Activated CD4-positive, alpha-beta memory T cell treated with anti-CD3 and anti-CD28 coated beads for 36 hours (primary cell): ENCODE measurements around the gene C6orf15. TPM values are rescaled to one million over a fixed set of nuclear protein-coding genes. Genes with fewer than 3 reads are reported as not detected.

Source experiments
- CTCF ChIA-PET: fragments of 350-600 bp; sonication (Branson Sonifier 250); formaldehyde crosslinking; loops from one replicate; lab custom pipeline; 2021; ENCODE audit warnings: antibody characterized with exemption, inconsistent platforms; lab: Charles Lee
- POLR2A ChIA-PET: fragments of 350-600 bp; sonication (Branson Sonifier 250); formaldehyde crosslinking; loops from one replicate; lab custom pipeline; 2021; ENCODE audit warnings: antibody characterized with exemption; lab: Charles Lee
- DNase-seq: peaks from one replicate; pipeline ENCODE4 v3.0.0-alpha.2; 2020
- H3K27ac Mint-ChIP-seq: one replicate; pipeline ENCODE4 v1.8.0; 2021; ENCODE audit warnings: mixed read lengths
- H3K27me3 Mint-ChIP-seq: one replicate; pipeline ENCODE4 v1.8.0; 2021; ENCODE audit warnings: mixed read lengths
- H3K36me3 Mint-ChIP-seq: one replicate; pipeline ENCODE4 v1.8.0; 2021; ENCODE audit warnings: mixed read lengths
- H3K4me1 Mint-ChIP-seq: one replicate; pipeline ENCODE4 v1.8.0; 2021; ENCODE audit warnings: low read depth, mixed read lengths
- H3K4me3 Mint-ChIP-seq: one replicate; pipeline ENCODE4 v1.8.0; 2021; ENCODE audit warnings: mild to moderate bottlenecking, mixed read lengths
- H3K9me3 Mint-ChIP-seq: one replicate; pipeline ENCODE4 v1.8.0; 2021; ENCODE audit warnings: mixed read lengths
- intact Hi-C: fragments of 100-400 bp; cut with micrococcal nuclease; formaldehyde crosslinking; loops from one replicate; pipeline ENCODE4 v1.15.1; 2023
- total RNA-seq, 2 experiments: library from RNA; stranded (reverse); gene quantifications; one replicate each; pipeline ENCODE4 v1.2.3, GENCODE V29; 2021

Gene C6orf15
- total RNA-seq, 2 experiments from 2014 or later, result not detected

DNA sequence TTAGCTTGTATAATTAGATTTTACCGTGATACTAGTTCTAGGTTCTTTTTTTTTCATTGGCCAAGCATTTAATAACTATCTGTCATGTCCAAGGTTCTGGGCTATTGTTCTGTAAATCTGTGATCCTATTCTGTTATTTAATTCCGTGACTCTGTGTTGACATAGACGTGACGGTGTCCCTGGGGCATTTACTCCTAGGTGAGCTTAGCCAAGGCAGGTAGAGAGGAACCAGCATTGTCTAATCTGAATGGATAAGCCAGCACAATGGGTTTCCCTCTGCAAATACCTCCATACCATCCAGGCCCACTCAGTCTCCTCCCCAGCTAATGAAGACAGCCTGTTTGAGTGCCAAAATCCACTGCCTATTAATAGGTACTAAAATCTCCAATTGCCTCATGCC lies 16.8 kb upstream of the C6orf15 start:
- H3K27ac Mint-ChIP-seq, result no peak overlapping the region
- peaks cover 2% of the 10 kb centered on the region for H3K4me1 Mint-ChIP-seq
- intact Hi-C loops, result no loop called here
- DNase-seq, result no peak
- CTCF ChIA-PET, result interaction anchor here (0.8 to 3.1 kb wide), 20 partner anchors 8 to 425 kb away, joined by 3 to 16 read pairs (median 5); partner anchors contain the start of genes PSORS1C2, TCF19 and VARS2
- H3K36me3 Mint-ChIP-seq, result no peaks in the 10 kb centered on the region
- H3K4me3 Mint-ChIP-seq, result no peak overlapping the region
- H3K27me3 Mint-ChIP-seq, result peaks cover 2% of the 10 kb centered on the region
- POLR2A ChIA-PET, result no interaction called here
- no peaks in the 10 kb centered on the region for H3K9me3 Mint-ChIP-seq

DNA sequence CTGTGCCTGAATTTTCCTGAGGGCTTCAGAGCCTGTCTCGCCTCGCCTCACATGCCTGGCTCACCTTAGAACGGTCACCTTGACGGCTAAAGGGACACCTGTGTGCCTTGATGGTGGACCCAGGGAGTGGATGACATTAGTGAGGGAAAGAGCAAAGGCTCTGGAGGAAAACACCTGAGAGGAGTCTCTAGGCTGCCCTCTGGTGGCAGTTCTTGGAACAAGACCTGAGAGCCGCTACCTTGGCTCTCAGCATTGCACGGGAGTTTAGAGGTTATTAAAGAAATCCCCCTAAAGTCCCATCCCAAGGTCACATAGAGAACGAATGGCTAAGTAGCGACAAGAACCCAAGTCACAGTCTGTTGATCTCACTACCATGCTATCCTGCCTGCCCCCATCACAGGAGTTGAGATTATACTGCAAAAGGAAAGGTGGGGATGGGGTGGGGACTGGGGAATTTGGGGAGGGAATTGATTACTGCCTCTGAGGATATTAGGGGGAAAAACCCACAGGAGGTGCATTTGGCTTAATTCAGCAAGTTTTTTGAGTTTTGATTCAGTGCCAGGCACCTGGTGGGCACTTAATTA lies 15.8 kb upstream of the C6orf15 start:
- ChIA-PET POLR2A (no interaction called here), CTCF (interaction anchor here (0.7 to 3.1 kb wide), 16 partner anchors 9 to 424 kb away, joined by 3 to 16 read pairs (median 5); partner anchors contain the start of genes TCF19 and VARS2)
- Mint-ChIP-seq H3K4me1 (peaks cover 2% of the 10 kb centered on the region), H3K27me3 (peaks cover 2% of the 10 kb centered on the region), H3K36me3 (no peaks in the 10 kb centered on the region), H3K9me3 (no peaks in the 10 kb centered on the region), H3K27ac (no peak overlapping the region), H3K4me3 (no peak overlapping the region)
- intact Hi-C loops, result no loop called here
- peak; percentile 81 for DNase-seq

DNA sequence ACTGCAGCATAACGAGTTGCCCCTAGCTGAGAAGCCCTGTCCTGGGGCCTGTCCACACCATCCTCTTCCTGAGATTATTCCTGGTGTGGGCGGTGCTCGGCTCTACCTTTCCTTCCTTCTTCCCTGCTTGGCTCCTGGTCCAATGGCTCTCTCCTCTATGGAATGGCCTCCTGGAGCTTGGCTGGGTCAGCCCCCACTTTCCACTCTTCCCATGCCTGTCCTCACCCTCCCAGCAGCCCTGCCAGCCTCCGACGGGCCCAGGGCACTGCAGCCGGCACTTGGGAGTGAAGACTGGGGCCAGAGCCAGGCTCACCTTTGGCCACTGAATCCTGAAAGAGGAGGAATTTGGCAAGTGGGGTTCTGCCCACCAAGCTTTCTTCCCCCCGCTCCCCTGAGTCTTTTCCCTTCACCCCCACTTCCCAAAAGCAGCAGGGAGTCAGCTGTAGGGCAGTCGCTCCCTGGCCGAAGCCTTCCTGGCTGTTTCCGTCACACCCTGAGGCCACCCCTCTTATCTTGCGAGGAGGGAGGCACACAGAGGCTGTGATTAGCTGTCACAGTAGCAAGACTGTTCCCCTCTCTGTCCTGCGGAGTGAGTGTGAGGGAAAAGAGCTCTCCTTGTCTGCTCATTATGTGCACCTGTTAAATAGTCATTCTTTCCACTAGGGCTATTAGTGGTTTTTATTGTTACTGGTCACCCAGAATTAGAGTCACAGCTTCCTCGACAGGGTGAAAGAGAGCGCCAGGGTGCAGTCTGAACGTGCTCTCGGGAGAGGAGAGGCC lies 14.2 kb upstream of the C6orf15 start:
- intact Hi-C loops, result no loop called here
- no peaks in the 10 kb centered on the region for H3K36me3 Mint-ChIP-seq
- no peak for DNase-seq
- peaks cover 2% of the 10 kb centered on the region for H3K27me3 Mint-ChIP-seq
- no peak overlapping the region for H3K4me3 Mint-ChIP-seq
- no peak overlapping the region for H3K27ac Mint-ChIP-seq
- POLR2A ChIA-PET, result no interaction called here
- CTCF ChIA-PET, result interaction anchor here (0.6 to 2.4 kb wide), 12 partner anchors 11 to 1570 kb away, joined by 3 to 12 read pairs (median 4); partner anchors contain the start of genes PSORS1C1 and TCF19
- peaks cover 2% of the 10 kb centered on the region for H3K4me1 Mint-ChIP-seq
- no peaks in the 10 kb centered on the region for H3K9me3 Mint-ChIP-seq

DNA sequence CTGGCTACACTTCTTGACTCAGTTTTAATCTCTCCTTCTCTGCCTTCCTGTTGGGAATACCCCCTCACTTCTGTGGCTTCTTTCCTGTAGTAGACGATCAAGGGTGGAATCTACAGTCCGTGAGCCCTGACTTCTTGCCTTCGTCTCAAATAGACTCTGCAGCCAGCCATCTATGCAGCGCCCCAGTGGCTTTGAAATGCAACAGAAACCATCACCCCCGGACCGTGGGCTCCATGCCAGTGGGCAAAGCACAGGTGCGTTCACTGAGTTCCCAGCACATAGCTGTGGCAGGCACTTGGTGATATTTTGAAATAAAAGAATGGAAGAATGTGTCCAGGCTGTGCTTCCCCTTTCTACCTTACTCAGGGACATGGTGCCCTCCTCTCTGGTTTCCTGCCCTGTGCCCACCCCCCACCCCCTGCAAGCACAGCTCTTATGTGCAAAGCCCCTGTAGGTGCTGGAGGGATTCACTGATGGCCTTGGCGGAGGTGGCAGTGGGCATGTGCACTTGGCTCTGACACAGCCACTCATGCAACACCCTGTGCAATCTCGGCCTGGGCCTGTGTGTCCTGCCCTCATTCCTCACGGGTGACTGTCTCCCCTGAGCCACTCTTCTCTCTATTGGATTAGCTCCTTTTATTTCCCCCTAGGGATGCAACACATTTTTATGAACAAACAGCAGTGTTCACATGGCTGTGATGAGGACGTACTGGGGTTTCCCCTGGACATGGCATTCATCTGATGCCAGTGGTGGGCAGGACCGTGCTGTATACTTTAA lies 13.4 kb upstream of the C6orf15 start:
- Mint-ChIP-seq H3K36me3 (no peaks in the 10 kb centered on the region), H3K27ac (no peak overlapping the region), H3K4me3 (no peak overlapping the region), H3K27me3 (peaks cover 2% of the 10 kb centered on the region), H3K9me3 (no peaks in the 10 kb centered on the region), H3K4me1 (peaks cover 2% of the 10 kb centered on the region)
- DNase-seq, result no peak
- CTCF ChIA-PET, result interaction anchor here (0.6 to 2.3 kb wide), 6 partner anchors 12 to 1571 kb away, joined by 3 to 10 read pairs (median 5); no protein-coding TSS in a partner anchor
- POLR2A ChIA-PET, result no interaction called here
- intact Hi-C loops, result no loop called here

DNA sequence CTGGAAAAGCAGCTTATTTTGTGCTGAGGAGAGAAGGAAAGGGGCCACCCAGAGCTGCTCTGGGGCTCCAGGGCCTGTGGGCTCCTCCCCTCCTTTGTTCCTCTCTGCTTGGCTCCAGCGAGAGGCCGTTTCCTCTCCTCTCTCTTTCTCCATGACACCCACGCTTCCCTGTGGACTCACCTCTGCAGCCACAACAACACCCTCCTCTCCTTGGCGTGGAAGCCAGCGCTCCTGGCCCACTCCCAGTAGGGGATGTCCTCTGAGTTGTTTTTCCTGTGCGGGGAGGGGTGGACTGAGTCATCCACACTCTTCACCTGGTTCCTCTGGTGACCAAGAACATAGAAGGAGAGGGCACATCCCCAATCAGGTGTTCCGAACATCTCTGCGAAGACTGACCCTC lies 12.8 kb upstream of the C6orf15 start:
- intact Hi-C loops, result no loop called here
- no peak for DNase-seq
- ChIA-PET POLR2A (no interaction called here), CTCF (interaction anchor here (0.9 to 1.0 kb wide), 2 partner anchors 31 to 209 kb away, joined by 4 read pairs; no protein-coding TSS in a partner anchor)
- Mint-ChIP-seq H3K36me3 (no peaks in the 10 kb centered on the region), H3K4me3 (no peak overlapping the region), H3K9me3 (no peaks in the 10 kb centered on the region), H3K27me3 (peaks cover 2% of the 10 kb centered on the region), H3K27ac (no peak overlapping the region), H3K4me1 (peaks cover 2% of the 10 kb centered on the region)

DNA sequence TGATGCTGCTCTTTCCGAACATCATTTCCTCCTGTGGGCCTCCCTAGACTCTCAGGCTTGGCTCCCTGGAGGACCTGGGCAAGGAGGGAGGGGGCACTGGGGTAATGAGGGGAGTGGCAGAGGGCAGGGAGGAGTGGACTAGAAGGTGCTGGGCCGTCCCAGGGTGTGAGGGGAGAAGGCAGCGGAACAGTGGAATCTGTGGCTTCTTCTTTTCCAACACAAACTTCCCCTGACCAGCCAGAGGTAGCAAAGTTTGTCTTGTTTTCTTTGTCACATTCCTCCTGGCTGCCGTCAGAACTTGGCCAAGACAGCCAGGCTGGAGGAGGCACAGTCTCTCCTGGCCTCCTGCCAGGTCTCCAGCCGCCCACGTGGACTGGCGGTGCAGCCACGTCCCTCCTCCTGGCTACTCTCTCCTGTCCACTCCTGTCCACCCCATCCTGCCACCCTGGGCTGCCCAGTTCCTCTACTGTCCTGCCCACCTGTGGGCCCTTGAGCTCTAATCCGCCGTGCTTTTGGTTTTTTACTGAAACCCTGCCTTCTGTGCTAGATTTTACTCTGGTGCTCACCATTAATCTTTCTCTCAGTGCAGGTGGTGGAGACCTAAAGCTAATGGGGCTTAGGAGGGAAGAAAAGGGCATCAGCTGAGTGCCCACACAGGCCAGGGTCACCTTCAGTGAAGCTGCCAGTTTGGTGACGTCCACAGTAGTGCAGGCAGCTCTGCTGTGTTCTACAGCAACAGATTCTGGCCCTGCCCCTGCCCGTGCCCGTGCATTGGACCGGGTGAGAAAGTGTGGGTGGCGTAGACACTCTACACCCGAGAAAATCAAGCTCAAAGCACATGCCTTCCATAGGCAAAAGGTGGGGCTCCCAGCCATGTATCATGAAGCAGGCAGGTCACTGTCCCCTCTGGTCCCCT lies 10.7 kb upstream of the C6orf15 start:
- POLR2A ChIA-PET, result no interaction called here
- Mint-ChIP-seq H3K27ac (no peak overlapping the region), H3K4me1 (peaks cover 2% of the 10 kb centered on the region), H3K9me3 (no peaks in the 10 kb centered on the region), H3K4me3 (no peak overlapping the region), H3K36me3 (no peaks in the 10 kb centered on the region), H3K27me3 (no peaks in the 10 kb centered on the region)
- intact Hi-C loops, result no loop called here
- CTCF ChIA-PET, result no interaction called here
- no peak for DNase-seq

DNA sequence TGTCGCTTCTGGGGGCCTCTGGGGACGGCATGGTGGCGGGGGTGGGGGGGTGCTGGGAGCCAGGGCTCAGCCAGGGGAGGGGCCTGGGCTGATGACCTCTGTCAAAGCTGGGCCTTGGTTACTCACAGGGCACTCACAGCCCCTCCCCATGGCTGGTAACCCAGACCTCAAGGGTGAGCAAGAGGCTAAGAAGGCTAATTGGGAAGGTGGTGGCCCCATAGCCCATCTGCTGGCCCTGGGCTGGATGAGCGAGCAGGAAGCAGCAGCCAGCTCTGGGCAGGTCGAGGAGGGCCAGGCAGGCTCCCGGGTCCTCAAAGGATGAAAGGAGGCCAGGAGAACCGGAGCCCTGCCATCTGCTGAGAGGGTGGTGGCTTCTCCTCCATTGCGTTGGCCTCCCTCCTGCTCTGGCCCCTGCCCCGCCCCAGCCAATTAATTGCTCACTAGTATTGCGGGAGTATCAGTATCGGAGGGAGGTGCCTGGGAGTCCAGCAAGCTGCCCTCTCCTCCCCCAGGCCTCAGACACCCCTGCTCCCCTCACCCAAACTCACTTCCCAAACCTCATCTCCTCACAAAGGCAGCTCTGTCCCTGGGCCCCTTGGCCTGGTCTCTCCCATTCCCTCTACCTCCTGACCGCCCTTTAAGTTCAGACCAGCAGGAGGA lies 8.9 kb upstream of the C6orf15 start:
- no peaks in the 10 kb centered on the region for H3K4me1 Mint-ChIP-seq
- no peak overlapping the region for H3K27ac Mint-ChIP-seq
- no peak overlapping the region for H3K4me3 Mint-ChIP-seq

DNA sequence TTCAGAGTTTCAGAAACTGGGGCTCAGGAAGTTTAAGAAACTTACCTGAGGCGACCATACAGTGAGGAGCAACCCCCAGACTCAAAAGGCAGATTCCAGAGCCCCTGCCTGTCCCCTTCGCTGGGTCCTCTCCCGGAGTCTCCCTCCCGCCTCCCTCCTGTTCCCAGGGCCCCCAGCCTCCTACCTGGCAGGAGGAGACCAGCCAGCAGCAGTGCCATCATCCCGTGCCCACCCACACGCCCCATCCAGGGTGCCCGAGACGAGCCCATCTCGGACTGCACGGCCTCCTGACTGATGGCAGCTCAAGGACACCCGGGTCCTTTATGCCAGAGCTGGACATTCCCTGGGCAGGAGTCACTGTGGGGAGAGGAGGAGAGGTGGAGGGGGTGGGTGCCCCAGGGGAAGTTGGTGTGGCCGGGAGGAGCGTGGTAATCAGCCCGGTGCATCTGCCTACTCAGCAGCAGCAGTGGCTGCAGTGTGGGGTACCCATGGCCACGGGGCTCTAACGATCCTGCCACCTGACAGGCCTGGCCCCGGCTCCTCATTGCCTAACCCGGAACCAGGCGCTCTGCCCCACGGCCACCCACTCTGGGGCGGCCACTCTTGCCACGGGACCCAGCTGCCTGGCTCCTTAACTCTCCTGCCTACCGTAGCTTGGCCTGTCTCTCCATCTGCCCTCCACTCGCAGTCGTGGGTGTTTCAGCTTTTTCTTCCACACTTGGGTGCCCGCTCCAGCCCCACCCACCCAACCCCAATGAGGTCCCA lies 8.0 kb upstream of the C6orf15 start, which contains the start of gene CDSN:
Gene CDSN (minus strand): TSS at position 296 of the 765 bp plus-strand sequence. CDS start 27 bp downstream, at position 269.
- ChIA-PET POLR2A (no interaction called here), CTCF (interaction anchor here (0.8 kb wide), 1 partner anchor 41 kb away, joined by 3 read pairs; no protein-coding TSS in a partner anchor)
- Mint-ChIP-seq H3K36me3 (no peaks in the 10 kb centered on the region), H3K27ac (no peak within 1 kb of the TSS), H3K9me3 (no peaks in the 10 kb centered on the region), H3K4me1 (no peaks in the 10 kb centered on the region), H3K4me3 (no peak within 1 kb of the TSS), H3K27me3 (no peaks in the 10 kb centered on the region)
- no peak for DNase-seq
- intact Hi-C loops, result no loop called here

More for the DNA sequence above, 8.9 kb upstream of the C6orf15 start:
- intact Hi-C loops, result no loop called here
- no peaks in the 10 kb centered on the region for H3K36me3 Mint-ChIP-seq
- ChIA-PET POLR2A (no interaction called here), CTCF (interaction anchor here (0.8 kb wide), 1 partner anchor 42 kb away, joined by 3 read pairs; no protein-coding TSS in a partner anchor)
- no peaks in the 10 kb centered on the region for H3K9me3 Mint-ChIP-seq
- no peaks in the 10 kb centered on the region for H3K27me3 Mint-ChIP-seq
- no peak for DNase-seq

DNA sequence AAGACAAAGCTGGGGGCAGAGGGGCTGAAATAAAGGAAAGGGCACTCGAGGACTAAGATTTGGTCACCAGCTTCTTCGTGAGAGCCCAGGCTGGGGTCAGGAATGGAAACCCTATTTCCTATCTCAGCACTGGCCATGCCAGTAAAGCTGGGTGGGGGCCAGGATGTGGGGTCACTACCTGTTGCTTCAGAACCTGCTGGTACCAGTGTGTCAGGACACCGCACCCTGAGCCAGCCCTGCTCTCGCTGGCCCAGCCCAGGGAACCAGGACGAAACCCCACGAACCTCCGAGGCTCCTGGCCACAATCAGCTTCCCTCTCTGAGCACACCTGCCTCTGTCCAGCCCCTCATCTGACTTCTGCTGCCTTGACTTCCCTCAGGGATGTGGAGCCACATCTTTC lies 5.8 kb upstream of the C6orf15 start:
- Mint-ChIP-seq H3K36me3 (no peaks in the 10 kb centered on the region), H3K4me1 (peaks cover 2% of the 10 kb centered on the region)
- POLR2A ChIA-PET, result no interaction called here

More for the DNA sequence above, 5.8 kb upstream of the C6orf15 start:
- no peaks in the 10 kb centered on the region for H3K9me3 Mint-ChIP-seq
- CTCF ChIA-PET, result interaction anchor here (1.5 kb wide), 1 partner anchor 11 kb away, joined by 5 read pairs; no protein-coding TSS in a partner anchor
- no peak overlapping the region for H3K27ac Mint-ChIP-seq
- no peak overlapping the region for H3K4me3 Mint-ChIP-seq
- H3K27me3 Mint-ChIP-seq, result no peaks in the 10 kb centered on the region
- intact Hi-C loops, result no loop called here
- no peak for DNase-seq
